Ramos (cell line): ENCODE data around the gene C1QTNF7.

ENCODE experiments used
- in situ Hi-C: fragments of 300-500 bp; cut with MboI; formaldehyde crosslinking; loops from one replicate; pipeline ENCODE4 v1.14.3; 2022; ENCODE audit warnings: low sequenced_read_pairs; ENCODE audit not compliant: unreplicated experiment

C1QTNF7 gene

DNA sequence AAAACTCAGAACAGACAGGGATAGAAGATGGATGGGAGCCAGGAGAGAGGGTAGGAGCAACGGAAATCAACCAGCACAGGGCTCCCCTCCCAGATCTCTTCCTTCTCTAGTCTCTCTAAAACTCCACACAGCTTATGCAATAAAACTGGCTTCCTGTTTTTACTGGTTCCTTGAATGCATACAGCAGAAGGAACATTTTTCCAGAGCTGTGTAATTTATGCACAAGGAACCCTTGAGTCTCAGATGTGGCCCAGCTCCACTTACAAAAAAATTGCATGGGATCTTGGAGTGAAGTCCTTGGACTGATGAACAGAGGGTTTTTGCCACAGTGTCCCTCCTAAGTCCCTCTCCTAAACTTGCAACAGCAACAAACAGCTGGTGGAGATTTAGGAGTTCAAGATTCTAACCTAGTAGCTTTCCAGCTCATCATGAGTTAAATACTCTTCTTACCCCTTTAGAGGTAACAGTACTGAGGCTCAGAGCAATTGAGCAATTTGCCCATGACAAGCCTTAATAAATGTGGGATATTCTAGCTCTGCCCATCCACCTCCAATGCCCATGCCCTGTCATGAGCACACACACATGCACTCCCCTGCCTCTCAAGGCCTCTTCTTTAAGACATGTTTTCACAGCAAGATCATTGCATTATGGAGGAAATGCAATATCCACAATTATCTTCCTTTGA, 23.5 kb downstream of the C1QTNF7 start:
- in situ Hi-C loops, result loop anchor here (25.0 kb wide), 1 partner anchor 511 kb away; the partner anchor contains the start of gene FGFBP2

DNA sequence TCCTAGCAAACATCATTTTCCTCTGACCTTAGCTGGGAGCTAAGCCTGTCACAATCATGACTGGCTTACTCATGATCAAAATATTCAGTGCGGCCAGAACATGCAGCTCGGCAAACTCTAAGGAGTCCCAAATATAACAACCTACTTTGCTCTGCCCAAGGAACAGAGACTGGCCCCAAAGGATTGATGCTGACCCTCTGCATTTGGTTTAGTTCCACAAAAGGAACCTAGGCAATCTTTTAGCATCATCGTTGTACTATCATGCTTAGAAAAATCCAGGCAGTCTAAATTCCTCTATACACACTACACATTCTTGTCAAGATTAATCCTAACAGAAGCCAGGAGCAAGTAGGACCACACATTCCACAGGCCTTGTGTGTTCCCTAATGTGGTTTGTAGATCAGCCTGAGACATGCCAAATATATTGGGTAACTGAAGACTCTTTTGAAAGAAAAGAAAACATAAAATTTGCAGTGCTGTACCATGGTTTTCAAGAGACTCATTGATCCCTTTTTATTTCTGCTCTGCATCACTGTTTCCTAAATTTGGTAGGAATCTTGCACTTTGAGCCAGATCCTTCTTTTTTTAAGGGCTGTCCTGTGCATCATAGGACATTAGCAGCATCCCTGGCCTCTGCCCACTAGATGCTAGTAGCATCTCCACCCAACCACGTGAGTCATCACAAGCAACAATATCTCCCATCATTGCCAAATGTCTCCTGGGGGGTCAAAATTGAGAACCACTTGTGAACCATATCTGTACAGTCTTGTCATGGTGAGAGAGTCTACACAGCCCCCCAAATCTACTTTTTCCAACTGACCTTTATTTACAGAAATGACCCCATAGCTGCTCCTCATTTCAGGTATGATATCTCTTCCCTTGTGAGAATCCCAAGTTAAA, 24.3 kb downstream of the C1QTNF7 start:
- in situ Hi-C loops, result loop anchor here (25.0 kb wide), 1 partner anchor 510 kb away; the partner anchor contains the start of gene FGFBP2

DNA sequence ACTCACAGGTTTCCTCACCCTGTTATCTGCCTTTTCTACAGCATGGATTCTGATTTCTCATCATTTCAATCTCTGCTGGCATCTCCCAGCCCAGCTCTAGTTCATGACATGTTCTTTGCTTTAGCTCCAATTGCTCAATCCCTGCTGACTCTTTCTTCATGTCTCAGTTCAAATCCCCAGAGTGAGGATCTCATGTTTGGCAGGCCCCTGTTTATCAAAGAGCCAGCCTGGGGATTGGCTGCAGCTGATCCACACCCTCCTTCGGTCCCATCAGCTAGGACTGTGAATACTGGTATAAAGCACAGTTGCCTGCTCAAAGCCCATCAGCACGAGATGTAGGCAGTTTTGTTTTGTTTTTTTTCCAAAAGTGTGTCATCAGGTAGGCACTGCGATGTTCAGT, 27.5 kb downstream of the C1QTNF7 start:
- in situ Hi-C loops, result loop anchor here (5.0 to 25.0 kb wide), 2 partner anchors 223 to 507 kb away; partner anchors contain the start of gene FGFBP2

DNA sequence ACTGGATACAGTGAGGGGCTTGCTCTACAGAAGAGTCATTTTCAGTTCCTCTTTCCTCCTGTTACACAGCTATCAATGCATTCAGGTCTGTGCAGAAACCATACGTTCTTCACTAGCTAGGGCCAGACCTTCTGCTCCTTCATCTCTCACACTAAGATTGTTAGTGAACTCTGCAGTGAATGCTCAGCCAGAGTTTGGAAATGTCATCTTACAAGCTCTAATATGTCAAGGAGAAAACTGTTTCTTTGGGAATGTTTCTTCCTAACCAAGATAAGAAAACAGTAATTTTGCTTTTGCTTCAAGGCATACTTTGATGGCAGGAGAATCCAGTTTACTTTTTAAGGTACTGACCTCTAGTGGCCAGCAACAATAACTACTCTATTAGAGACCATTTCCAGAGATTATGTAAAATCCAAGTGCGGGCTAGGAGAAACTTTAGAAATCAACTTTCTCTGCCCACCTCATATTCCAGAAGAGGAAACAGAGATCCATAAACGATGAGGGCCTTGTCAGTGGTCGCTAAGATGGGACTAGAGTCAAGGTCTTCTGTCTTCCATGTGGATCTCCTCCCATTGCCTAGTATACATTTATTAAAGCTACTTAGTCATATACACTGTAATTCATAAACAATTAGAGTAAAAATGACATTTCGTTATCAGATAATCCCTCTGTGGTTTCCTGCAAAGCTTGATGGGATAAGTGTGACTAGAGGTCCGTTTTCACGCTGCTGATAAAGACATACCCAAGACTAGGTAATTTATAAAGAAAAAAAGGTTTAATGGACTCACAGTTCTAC, 29.8 kb downstream of the C1QTNF7 start:
- in situ Hi-C loops, result loop anchor here (5.0 to 25.0 kb wide), 2 partner anchors 225 to 505 kb away; partner anchors contain the start of gene FGFBP2

DNA sequence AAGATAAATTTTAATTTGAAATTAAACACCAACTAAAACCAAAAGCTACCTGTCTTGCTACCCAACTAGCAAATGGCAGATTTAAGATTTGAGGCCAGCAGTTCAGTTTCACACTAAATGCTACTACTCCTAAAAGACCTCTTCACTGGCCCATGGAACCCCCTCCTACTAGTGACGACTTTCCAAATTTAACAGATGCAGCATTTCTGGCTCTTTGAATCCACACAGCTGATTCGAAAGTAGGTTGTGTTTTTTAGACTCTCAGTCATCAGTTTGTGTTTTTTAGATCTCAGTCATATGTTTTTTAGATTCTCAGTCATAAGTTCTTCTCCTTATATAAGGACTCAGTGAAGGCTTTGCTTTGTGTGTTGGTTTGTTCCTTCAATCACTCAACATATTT, 30.8 kb downstream of the C1QTNF7 start:
- in situ Hi-C loops, result loop anchor here (5.0 to 25.0 kb wide), 2 partner anchors 226 to 504 kb away; partner anchors contain the start of gene FGFBP2

DNA sequence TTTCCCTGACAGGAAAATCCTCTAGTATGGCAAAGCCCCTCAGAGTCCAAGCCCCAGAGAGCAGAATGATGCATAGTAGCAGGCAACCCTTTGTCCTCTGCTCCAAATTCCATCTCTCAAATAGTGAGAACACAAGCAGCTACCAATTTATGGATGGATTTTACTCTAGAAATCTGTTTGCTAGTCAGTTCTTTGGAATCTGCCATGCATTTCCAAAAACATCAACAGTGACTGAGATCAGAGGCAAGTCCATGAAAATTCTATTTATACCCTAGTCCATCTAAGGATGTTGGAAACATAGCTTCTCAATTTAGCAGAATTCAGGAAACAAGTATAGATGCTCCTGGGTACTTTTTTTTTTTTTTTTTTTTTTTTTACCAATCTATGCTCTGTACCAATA, 31.9 kb downstream of the C1QTNF7 start:
- in situ Hi-C loops, result loop anchor here (5.0 to 25.0 kb wide), 2 partner anchors 227 to 503 kb away; partner anchors contain the start of gene FGFBP2

DNA sequence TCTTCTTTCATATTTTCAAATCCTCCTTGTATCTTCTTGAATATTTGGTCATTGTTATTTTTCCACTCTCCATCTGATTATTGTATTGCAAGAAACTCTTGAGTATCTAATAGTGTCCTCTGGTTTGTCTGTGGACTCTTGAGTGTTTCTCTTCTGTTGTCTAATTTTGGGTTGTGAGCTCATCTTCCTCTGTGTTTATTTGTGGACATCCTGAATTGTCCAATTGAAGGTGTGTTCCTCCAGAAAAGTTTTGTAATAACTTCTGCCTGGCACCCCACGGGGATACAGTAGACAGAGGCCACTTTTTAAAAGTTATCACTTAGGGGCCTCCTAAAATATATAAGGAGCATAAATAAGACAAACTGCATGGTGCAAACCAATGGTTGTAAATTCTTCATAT, 38.8 kb downstream of the C1QTNF7 start:
- in situ Hi-C loops, result loop anchor here (25.0 kb wide), 1 partner anchor 496 kb away; the partner anchor contains the start of gene FGFBP2

DNA sequence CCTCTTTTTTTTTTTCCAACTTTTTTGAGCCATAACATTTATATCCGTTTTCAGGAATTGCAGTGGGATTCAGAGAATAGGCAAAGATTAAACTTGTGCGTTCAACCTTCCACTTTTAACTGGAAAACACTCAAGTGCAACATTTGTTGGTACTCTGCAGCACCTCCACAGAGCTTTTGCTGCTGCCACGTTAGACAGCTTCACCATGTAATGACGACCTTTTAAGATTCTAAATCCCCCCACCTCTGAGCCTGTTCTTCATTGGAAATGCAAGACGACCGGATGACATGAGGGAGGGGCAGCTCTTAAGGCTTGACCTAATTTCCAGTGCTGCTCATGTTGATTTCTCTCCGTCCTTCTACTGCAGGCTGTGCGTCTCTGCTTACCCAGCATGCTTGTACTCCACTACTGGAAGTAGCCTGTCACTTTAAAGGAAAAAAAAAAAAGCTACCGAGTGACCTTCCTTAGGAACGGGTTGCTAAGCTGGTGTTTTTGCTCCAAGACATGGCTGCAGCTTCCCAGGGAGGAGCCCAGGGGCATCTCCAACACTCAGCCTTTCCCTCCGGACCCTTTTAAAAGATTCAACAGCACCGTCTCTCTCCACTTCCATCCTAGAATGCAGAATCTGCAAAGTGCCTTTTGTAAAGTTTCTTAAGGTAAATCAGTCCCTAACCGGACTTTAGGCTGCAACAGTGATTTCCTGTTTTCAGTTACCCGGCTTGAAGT, 41.7 kb downstream of the C1QTNF7 start, which contains the start of gene CC2D2A:
Gene CC2D2A (plus strand): TSS at position 481 of the 726 bp plus-strand sequence. CDS start 6,051 bp downstream, outside the sequence.
- in situ Hi-C loops, result loop anchor here (25.0 kb wide), 1 partner anchor 493 kb away; the partner anchor contains the start of gene FGFBP2

DNA sequence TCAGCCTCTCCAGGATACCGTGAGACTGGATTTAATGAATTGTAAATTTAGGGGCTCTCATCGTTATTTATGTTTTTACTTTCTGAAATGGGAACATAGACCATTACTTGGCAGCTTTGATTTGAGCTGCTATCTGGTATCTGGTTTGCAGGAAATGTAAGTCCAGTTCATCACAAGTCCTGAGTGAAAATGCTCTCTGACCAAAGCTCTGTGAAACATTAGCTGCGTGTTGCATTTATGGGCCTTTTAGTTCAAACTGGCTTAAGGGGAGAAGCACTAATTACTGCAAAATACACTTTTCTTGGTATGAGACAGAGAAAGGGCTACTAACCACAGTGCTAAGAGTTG, 42.3 kb downstream of the C1QTNF7 start:
- in situ Hi-C loops, result loop anchor here (25.0 kb wide), 1 partner anchor 492 kb away; the partner anchor contains the start of gene FGFBP2

DNA sequence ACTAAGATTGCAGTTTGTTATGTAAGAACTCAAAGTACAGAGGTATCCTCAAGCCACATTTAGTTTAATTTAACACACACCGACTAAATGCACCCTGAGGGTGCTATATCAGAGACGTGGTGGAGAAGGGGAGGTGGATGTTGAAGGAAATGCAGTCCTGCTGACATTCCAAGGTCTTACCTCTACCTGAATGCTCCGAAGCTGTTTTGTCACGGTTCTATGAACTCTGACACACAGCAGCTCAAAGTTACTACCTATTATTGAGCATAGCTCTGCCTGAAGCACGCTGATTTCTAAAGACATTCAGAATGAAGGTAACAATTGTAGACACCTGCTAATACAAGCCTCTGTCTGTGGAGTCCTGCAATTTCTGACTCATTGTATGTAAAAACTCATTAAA, 48.6 kb downstream of the C1QTNF7 start:
- in situ Hi-C loops, result loop anchor here (25.0 kb wide), 1 partner anchor 811 kb away; no protein-coding TSS in a partner anchor

DNA sequence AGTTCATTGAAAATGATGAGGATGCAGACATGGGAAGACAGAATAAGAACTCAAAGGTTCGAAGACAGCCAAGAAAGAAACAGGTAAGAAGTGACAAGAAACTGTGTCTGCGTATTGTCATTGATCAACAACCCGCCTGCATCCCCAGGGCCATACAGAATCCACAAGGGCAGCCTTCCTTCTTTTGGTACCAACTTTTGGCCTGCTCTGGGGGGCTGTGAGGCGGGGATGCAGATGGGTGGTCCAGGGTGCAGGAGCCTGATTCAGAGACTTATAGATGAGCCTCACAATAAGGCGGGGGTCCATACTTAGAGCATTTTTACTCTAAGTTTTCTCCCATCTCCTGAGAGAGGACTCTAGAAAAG, 50.9 kb downstream of the C1QTNF7 start:
- in situ Hi-C loops, result loop anchor here (25.0 kb wide), 1 partner anchor 809 kb away; no protein-coding TSS in a partner anchor

DNA sequence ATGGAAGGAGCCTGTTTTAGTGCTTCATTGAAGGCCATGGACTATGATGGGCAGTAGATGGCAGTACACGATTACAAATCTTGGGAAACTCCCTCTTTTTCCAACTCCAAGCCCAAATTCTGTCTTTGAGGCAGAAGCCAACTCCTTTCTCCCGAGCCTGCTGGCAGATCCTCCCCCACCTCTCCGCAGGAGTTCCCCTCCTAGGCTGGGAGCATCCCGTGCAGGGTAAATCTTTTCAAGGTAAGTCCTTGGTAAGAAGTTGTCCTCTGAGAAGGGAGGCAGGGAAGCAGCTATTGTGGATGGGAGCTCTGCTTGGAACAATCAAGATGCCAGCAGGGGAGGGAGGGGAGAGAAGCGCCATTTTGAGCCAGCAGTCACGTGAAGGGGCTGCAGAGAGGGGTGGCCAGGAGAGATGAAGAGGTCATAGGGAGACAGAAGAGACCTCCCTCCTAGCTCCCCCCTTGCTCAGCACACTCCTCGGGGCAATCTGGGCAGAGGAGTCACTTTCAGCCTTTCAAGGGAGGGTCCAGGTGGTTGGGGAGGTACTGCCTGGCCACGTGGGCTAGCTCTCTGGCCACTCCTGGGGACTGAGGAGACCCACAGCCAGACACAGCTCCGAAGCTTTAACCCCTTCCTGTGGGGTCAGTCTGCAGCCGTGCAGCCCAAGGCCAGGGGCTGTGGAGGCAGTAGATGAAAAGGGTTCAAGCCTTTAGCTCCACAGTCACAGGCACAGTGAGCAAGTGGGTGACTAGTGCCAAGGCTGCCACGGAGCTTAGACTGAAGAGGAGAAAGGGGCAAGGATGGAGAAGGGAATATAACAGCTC, 51.5 kb downstream of the C1QTNF7 start:
- in situ Hi-C loops, result loop anchor here (25.0 kb wide), 1 partner anchor 808 kb away; no protein-coding TSS in a partner anchor

DNA sequence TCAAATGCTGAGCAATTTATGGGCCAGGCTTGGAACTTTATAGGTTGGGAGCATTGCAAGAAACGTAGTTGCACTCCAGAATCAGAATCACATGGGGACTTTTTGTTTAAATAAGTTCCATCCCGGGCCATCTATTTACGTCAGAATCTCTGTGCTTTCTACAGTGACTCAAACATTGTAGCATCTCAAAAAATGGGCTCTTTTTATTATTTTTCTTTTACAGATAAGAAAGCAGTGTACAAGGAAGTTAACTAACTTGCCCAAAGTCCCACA, 52.0 kb downstream of the C1QTNF7 start:
- in situ Hi-C loops, result loop anchor here (25.0 kb wide), 1 partner anchor 807 kb away; no protein-coding TSS in a partner anchor

DNA sequence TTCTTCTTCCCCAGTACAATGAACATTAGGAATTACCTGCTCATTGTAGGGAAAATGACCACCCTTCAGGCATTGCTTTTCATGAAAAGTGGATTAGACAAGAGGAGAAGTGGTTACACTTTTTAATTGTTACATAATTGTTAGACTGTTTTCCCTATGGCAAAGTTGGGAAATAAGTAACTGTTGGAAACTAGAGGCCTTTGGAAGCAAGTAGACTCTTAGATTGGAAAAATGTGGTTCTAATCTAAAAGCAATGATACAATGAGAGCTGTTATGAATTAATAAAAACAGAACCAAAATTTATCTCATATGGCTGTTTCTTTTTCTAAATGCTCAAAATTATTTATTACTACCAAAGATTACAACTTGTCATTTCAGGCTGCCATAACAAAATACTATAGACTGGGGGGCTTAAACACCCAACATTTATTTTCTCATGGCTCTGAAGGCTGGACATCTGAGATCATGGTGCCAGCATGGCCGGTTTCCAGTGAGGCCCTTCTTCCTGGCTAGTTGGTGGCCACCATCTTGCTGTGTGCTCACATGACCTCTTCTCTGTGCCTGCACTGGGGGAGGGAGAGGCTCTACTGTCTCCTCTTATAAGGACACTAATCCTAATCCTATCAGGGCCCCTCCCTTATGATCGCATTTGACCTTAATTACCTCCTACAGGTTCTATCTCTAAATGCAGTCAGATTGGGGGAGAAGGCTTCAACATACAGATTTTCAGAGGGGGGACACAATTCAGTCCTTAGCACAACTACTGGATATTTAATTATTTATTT, 54.3 kb downstream of the C1QTNF7 start:
- in situ Hi-C loops, result loop anchor here (25.0 kb wide), 1 partner anchor 805 kb away; no protein-coding TSS in a partner anchor

DNA sequence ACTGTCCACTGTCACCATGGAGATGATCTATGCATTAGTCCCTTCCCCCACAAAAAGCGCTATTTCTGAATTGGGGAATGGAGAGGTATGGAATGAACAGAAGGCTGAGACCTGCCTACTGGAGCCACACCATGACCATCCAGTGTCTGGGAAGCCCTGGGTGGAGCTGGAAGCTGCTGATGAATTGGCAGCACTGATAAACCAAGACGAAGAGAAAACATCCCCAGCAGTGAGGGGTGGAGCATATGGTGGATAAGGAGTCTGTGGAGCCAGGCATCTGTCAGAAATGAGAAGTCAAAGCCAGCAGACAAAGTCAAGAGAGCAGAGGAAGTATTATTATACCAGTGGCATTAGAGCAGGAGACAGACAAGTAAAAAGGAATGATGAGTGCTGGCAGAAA, 55.0 kb downstream of the C1QTNF7 start:
- in situ Hi-C loops, result loop anchor here (25.0 kb wide), 1 partner anchor 804 kb away; no protein-coding TSS in a partner anchor

DNA sequence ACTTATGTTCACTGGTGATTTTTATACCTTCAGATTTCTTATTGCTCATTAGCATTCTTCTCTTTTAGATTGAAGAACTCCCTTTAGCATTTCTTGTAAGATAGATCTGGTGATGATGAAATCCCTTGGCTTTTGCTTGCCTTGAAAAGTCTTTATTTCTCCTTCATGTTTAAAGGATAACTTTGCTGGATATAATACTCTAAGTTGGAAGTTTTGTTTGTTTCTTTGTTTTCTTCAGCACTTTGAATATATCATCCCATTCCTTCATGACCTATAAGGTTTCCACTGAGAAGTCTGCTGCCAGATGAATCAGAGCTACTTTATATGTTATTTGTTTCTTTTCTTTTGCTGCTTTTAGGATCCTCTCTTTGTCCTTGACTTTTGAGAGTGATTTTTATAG, 60.3 kb downstream of the C1QTNF7 start:
- in situ Hi-C loops, result loop anchor here (25.0 kb wide), 1 partner anchor 799 kb away; no protein-coding TSS in a partner anchor
